ENCODE data around the gene NTSR1.

The NTSR1 gene

GRCh38 chr20:62768551-62769287 is 60.1 kb downstream of the NTSR1 start:
- Histone ChIP-seq H3K4me1 (ENCODE audit: low read length) (no peaks in the 10 kb centered on the region), H3K4me2 (ENCODE audit: low read length) (no peak overlapping the region), H3K9me3 (ENCODE audit: insufficient read depth, low read length) (no peaks in the 10 kb centered on the region), H3K79me2 (ENCODE audit: low read length) (no peaks in the 10 kb centered on the region), H3K36me3 (replicated peaks; ENCODE audit: low read depth, low read length) (no peaks in the 10 kb centered on the region), H3K9ac (ENCODE audit: low read length) (no peak overlapping the region), H3K4me3 (ENCODE audit: low read length) (no peak overlapping the region), H2AFZ (ENCODE audit: low read depth, low read length) (no peak overlapping the region), H4K20me1 (ENCODE audit: insufficient read depth, low read length) (no peaks in the 10 kb centered on the region), H3K27me3 (ENCODE audit: low read depth, low read length) (peaks cover 14% of the 10 kb centered on the region), H3K27ac (ENCODE audit: low read length) (no peak overlapping the region)
- TF ChIP-seq EZH2phosphoT487 (IDR thresholded peaks at IDR 0.05; ENCODE audit: low read depth), result no peak
- TF ChIP-seq CTCF (IDR thresholded peaks at IDR 0.05; ENCODE audit: low read depth, low read length), result no peak

GRCh38 chr20:62769346-62770071 is 60.9 kb downstream of the NTSR1 start:
- H3K27me3 ChIP-seq (ENCODE audit: low read depth, low read length), result peaks cover 14% of the 10 kb centered on the region
- no peaks in the 10 kb centered on the region for H3K4me1 ChIP-seq (ENCODE audit: low read length)
- no peak overlapping the region for H3K27ac ChIP-seq (ENCODE audit: low read length)

GRCh38 chr20:62770111-62770910 is 61.7 kb downstream of the NTSR1 start:
- H3K79me2 ChIP-seq (ENCODE audit: low read length), result no peaks in the 10 kb centered on the region

More at GRCh38 chr20:62769346-62770071, 60.9 kb downstream of the NTSR1 start:
- no peak overlapping the region for H3K4me3 ChIP-seq (ENCODE audit: low read length)
- no peak overlapping the region for H2AFZ ChIP-seq (ENCODE audit: low read depth, low read length)
- no peaks in the 10 kb centered on the region for H3K9me3 ChIP-seq (ENCODE audit: insufficient read depth, low read length)
- no peak overlapping the region for H3K9ac ChIP-seq (ENCODE audit: low read length)
- H3K36me3 ChIP-seq (replicated peaks; ENCODE audit: low read depth, low read length), result no peaks in the 10 kb centered on the region
- no peak overlapping the region for H3K4me2 ChIP-seq (ENCODE audit: low read length)
- no peaks in the 10 kb centered on the region for H3K79me2 ChIP-seq (ENCODE audit: low read length)
- TF ChIP-seq EZH2phosphoT487 (IDR thresholded peaks at IDR 0.05; ENCODE audit: low read depth), result no peak
- TF ChIP-seq CTCF (IDR thresholded peaks at IDR 0.05; ENCODE audit: low read depth, low read length), result no peak
- H4K20me1 ChIP-seq (ENCODE audit: insufficient read depth, low read length), result no peaks in the 10 kb centered on the region

More at GRCh38 chr20:62770111-62770910, 61.7 kb downstream of the NTSR1 start:
- Histone ChIP-seq H3K4me3 (ENCODE audit: low read length) (no peak overlapping the region), H2AFZ (ENCODE audit: low read depth, low read length) (no peak overlapping the region), H4K20me1 (ENCODE audit: insufficient read depth, low read length) (no peaks in the 10 kb centered on the region), H3K9ac (ENCODE audit: low read length) (no peak overlapping the region), H3K4me1 (ENCODE audit: low read length) (no peaks in the 10 kb centered on the region), H3K36me3 (replicated peaks; ENCODE audit: low read depth, low read length) (no peaks in the 10 kb centered on the region), H3K27me3 (ENCODE audit: low read depth, low read length) (peaks cover 14% of the 10 kb centered on the region), H3K9me3 (ENCODE audit: insufficient read depth, low read length) (no peaks in the 10 kb centered on the region), H3K27ac (ENCODE audit: low read length) (no peak overlapping the region), H3K4me2 (ENCODE audit: low read length) (no peak overlapping the region)
- TF ChIP-seq CTCF (IDR thresholded peaks at IDR 0.05; ENCODE audit: low read depth, low read length), result no peak
- no peak for TF ChIP-seq EZH2phosphoT487 (IDR thresholded peaks at IDR 0.05; ENCODE audit: low read depth)

All from OCI-LY3 (cell line).